Liver (tissue), 3 donors: Measurements from ENCODE around the gene MITD1.

ENCODE experiments used
- ATF3 ChIP-seq: IDR thresholded peaks from 2 replicates; pipeline ENCODE4 v1.6.1; 2016; ENCODE audit warnings: antibody characterized with exemption
- CTCF ChIP-seq: fragments of 150-350 bp; IDR thresholded peaks from 2 replicates; pipeline ENCODE4 v1.5.1; 2017; ENCODE audit warnings: improper control_type of control experiment, low read depth, low read length; ENCODE audit not compliant: missing input control
- EGR1 ChIP-seq, 2 donors: IDR thresholded peaks; 2 replicates each; pipeline ENCODE4 v1.6.1; 2016 to 2018; ENCODE audit warnings: antibody characterized with exemption in 2 of 2, low read depth in 2 of 2
- FOXA1 ChIP-seq: IDR thresholded peaks from 2 replicates; pipeline ENCODE4 v1.6.1; 2016; ENCODE audit warnings: antibody characterized with exemption
- MAX ChIP-seq: IDR thresholded peaks from 2 replicates; pipeline ENCODE4 v1.6.1; 2016; ENCODE audit warnings: antibody characterized with exemption
- RAD21 ChIP-seq, 2 donors: IDR thresholded peaks; 2 replicates each; pipeline ENCODE4 v1.6.1; 2016; ENCODE audit warnings: antibody characterized with exemption in 2 of 2, mild to moderate bottlenecking in 2 of 2
- REST ChIP-seq: IDR thresholded peaks from 2 replicates; pipeline ENCODE4 v1.6.1; 2016; ENCODE audit warnings: antibody characterized with exemption, mild to moderate bottlenecking
- SP1 ChIP-seq: IDR thresholded peaks from 2 replicates; pipeline ENCODE4 v1.6.1; 2018; ENCODE audit warnings: antibody characterized with exemption, mild to moderate bottlenecking
- YY1 ChIP-seq: IDR thresholded peaks from 2 replicates; pipeline ENCODE4 v1.6.1; 2016; ENCODE audit warnings: antibody characterized with exemption, mild to moderate bottlenecking
- ZBTB33 ChIP-seq: IDR thresholded peaks from 2 replicates; pipeline ENCODE4 v1.6.1; 2016; ENCODE audit warnings: antibody characterized with exemption
- donor health status: healthy.
- donor health status: healthy.

- TF ChIP-seq CTCF (no peak), EGR1 (IDR thresholded peaks at IDR 0.05; ENCODE audit: low read depth in 2 of 2) (no peak), ATF3 (no peak), RAD21 (IDR thresholded peaks at IDR 0.05) (no peak), MAX (no peak), REST (no peak), SP1 (no peak), FOXA1 (no peak), YY1 (no peak), ZBTB33 (no peak)
Measured at GRCh38 chr2:99187011-99187410, 6.2 kb upstream of the MITD1 start.
